Type B pancreatic cell (in vitro differentiated cells): ENCODE measurements around the gene NR1H4. TPM values are rescaled to one million over a fixed set of nuclear protein-coding genes. Genes with fewer than 3 reads are reported as not detected.

Experiments
- DNase-seq: peaks from one replicate; pipeline ENCODE4 v3.0.0; 2021; ENCODE audit warnings: mixed read lengths; ENCODE audit not compliant: unreplicated experiment; ENCODE audit errors: extremely low spot score
- H3K27ac Mint-ChIP-seq: 2 replicates; pipeline ENCODE4 v1.8.0; 2021; ENCODE audit warnings: mild to moderate bottlenecking, mixed read lengths
- H3K27me3 Mint-ChIP-seq: 2 replicates; pipeline ENCODE4 v1.8.0; 2021; ENCODE audit warnings: mixed read lengths
- H3K36me3 Mint-ChIP-seq: 2 replicates; pipeline ENCODE4 v1.8.0; 2021; ENCODE audit warnings: mixed read lengths
- H3K4me1 Mint-ChIP-seq: one replicate; pipeline ENCODE4 v1.8.0; 2021; ENCODE audit warnings: mixed read lengths; ENCODE audit not compliant: unreplicated experiment
- H3K4me3 Mint-ChIP-seq: 2 replicates; pipeline ENCODE4 v1.8.0; 2021; ENCODE audit warnings: mild to moderate bottlenecking, mixed read lengths
- H3K9me3 Mint-ChIP-seq: 2 replicates; pipeline ENCODE4 v1.8.0; 2021; ENCODE audit warnings: mixed read lengths
- total RNA-seq: library from RNA; stranded (reverse); gene quantifications from 2 replicates; pipeline ENCODE4 v1.2.1, GENCODE V29; 2021; ENCODE audit warnings: low replicate concordance
- TF ChIP-seq, protein P1 (sequence below): fragments of 200-600 bp; sonication (generic); conservative IDR thresholded peaks from 2 replicates; pipeline ENCODE4 v1.5.0; 2021; ENCODE audit warnings: antibody characterized with exemption, mild to moderate bottlenecking

Gene NR1H4
- total RNA-seq, 1 donor from 2014 or later: 2.1 TPM

DNA sequence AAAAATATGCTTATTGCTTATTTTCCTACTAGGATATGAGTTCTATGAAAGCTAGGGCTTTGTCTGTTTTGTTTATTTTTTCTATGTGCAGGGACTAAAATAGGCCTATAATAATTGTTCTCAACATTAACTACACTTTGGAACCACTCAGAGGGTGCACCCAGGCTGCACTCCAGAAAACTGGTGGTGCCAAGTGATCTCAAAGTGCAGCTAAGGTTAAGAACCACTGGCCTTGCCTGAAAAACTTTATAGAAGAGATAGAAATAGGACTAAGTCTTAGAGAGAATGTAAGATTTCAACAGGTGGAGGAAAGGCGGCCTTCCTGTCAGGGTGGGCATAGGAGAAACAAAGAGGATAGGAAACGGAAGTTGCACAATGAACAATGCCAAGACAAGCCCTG lies 37.7 kb upstream of the NR1H4 start:
- Mint-ChIP-seq H3K4me3 (no peak overlapping the region), H3K27me3 (peaks cover 2% of the 10 kb centered on the region), H3K27ac (no peak overlapping the region), H3K9me3 (no peaks in the 10 kb centered on the region), H3K36me3 (no peaks in the 10 kb centered on the region), H3K4me1 (no peaks in the 10 kb centered on the region)
- DNase-seq: no peak
- TF ChIP-seq, protein P1, sequence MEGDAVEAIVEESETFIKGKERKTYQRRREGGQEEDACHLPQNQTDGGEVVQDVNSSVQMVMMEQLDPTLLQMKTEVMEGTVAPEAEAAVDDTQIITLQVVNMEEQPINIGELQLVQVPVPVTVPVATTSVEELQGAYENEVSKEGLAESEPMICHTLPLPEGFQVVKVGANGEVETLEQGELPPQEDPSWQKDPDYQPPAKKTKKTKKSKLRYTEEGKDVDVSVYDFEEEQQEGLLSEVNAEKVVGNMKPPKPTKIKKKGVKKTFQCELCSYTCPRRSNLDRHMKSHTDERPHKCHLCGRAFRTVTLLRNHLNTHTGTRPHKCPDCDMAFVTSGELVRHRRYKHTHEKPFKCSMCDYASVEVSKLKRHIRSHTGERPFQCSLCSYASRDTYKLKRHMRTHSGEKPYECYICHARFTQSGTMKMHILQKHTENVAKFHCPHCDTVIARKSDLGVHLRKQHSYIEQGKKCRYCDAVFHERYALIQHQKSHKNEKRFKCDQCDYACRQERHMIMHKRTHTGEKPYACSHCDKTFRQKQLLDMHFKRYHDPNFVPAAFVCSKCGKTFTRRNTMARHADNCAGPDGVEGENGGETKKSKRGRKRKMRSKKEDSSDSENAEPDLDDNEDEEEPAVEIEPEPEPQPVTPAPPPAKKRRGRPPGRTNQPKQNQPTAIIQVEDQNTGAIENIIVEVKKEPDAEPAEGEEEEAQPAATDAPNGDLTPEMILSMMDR: no peak

- no peak overlapping the region for H3K27ac Mint-ChIP-seq
- peaks cover 7% of the 10 kb centered on the region for H3K27me3 Mint-ChIP-seq
- H3K4me1 Mint-ChIP-seq: no peaks in the 10 kb centered on the region
- TF ChIP-seq, protein P1: no peak
- H3K36me3 Mint-ChIP-seq: no peaks in the 10 kb centered on the region
- no peak for DNase-seq
- no peaks in the 10 kb centered on the region for H3K9me3 Mint-ChIP-seq
- no peak overlapping the region for H3K4me3 Mint-ChIP-seq
Observed at GRCh38 chr12:100437038-100437841, 36.4 kb upstream of the NR1H4 start.

DNA sequence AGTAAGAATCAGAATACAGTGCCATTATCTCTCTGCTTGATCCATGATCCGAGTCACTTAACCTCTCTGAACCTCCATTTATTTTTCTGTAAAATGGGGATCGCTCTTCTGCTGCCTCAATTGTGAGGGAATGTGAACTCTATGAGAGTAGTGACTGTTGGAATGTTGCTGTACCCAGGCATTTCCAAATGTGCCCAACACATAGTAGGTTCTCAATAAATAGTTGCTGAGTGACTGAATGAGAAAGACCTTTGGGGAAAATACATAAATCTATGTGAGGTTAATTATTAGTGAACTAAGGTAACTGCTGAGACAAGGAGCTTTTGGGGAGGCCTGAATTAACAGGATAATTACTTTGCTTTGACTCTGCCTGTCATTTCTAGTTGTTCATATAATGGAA lies 33.9 kb upstream of the NR1H4 start:
- no peaks in the 10 kb centered on the region for H3K36me3 Mint-ChIP-seq

GRCh38 chr12:100442403-100442802 lies 31.3 kb upstream of the NR1H4 start:
- peaks cover 5% of the 10 kb centered on the region for H3K9me3 Mint-ChIP-seq
- H3K4me1 Mint-ChIP-seq: no peaks in the 10 kb centered on the region
- H3K4me3 Mint-ChIP-seq: no peak overlapping the region
- DNase-seq: no peak
- TF ChIP-seq, protein P1: no peak
- peaks cover 7% of the 10 kb centered on the region for H3K27me3 Mint-ChIP-seq
- H3K27ac Mint-ChIP-seq: no peak overlapping the region
- no peaks in the 10 kb centered on the region for H3K36me3 Mint-ChIP-seq

More for the DNA sequence above, 33.9 kb upstream of the NR1H4 start:
- TF ChIP-seq, protein P1: no peak
- H3K9me3 Mint-ChIP-seq: no peaks in the 10 kb centered on the region
- H3K27ac Mint-ChIP-seq: no peak overlapping the region
- no peak overlapping the region for H3K4me3 Mint-ChIP-seq
- no peaks in the 10 kb centered on the region for H3K4me1 Mint-ChIP-seq
- no peak for DNase-seq
- H3K27me3 Mint-ChIP-seq: peaks cover 7% of the 10 kb centered on the region

DNA sequence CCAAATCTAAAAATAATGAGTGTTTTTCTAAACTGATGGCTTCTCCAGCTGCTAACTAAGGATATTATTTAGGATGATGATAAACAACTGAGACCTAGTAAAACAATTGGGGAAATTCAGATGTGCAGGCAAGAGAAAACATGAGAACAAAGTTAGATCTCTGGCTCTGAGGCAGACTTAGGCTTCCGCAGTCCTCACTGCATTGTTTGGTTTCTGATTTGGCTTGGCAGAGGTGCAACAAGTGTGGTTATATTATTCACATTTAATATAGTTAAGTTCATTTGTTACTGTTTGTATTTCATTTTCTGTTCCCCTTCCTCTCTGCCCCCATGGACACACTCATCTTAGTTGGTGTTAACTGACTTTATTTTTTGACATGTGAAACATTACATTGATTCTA lies 30.2 kb upstream of the NR1H4 start:
- Mint-ChIP-seq H3K9me3 (peaks cover 5% of the 10 kb centered on the region), H3K27ac (no peak overlapping the region), H3K36me3 (no peaks in the 10 kb centered on the region), H3K4me3 (no peak overlapping the region), H3K4me1 (no peaks in the 10 kb centered on the region), H3K27me3 (peaks cover 7% of the 10 kb centered on the region)
- no peak for DNase-seq
- TF ChIP-seq, protein P1: no peak
